GM18951 (cell line): ENCODE results near the gene ALB.

Experiments
- POLR2A ChIP-seq: IDR thresholded peaks from 4 replicates; pipeline ENCODE4 v1.6.1; 2011; ENCODE audit warnings: mild to moderate bottlenecking; ENCODE audit not compliant: insufficient read length, insufficient read depth; ENCODE audit errors: extremely low read depth
- in situ Hi-C: fragments of 300-500 bp; cut with MboI; formaldehyde crosslinking; loops from one replicate; pipeline ENCODE4 v1.12.0; 2022; ENCODE audit warnings: low sequenced_read_pairs, mixed read lengths, inconsistent platforms; ENCODE audit not compliant: unreplicated experiment

The ALB gene

GRCh38 chr4:73426666-73427065 is 22.6 kb downstream of the ALB start:
- in situ Hi-C loops = no loop called here
- TF ChIP-seq POLR2A = no peak

- in situ Hi-C loops = no loop called here
- no peak for TF ChIP-seq POLR2A
Observed at GRCh38 chr4:73429118-73429517, 25.0 kb downstream of the ALB start.

- in situ Hi-C loops = no loop called here
- TF ChIP-seq POLR2A = no peak
Observed at GRCh38 chr4:73429826-73430587, 25.9 kb downstream of the ALB start.

GRCh38 chr4:73431813-73432168 is 27.7 kb downstream of the ALB start:
- in situ Hi-C loops = no loop called here
- TF ChIP-seq POLR2A = no peak

GRCh38 chr4:73432169-73433000 is 28.3 kb downstream of the ALB start:
- in situ Hi-C loops = no loop called here

GRCh38 chr4:73433140-73433539 is 29.1 kb downstream of the ALB start:
- in situ Hi-C loops = no loop called here
- TF ChIP-seq POLR2A = no peak

More at GRCh38 chr4:73432169-73433000, 28.3 kb downstream of the ALB start:
- TF ChIP-seq POLR2A = no peak

- in situ Hi-C loops = no loop called here
- no peak for TF ChIP-seq POLR2A
Observed at GRCh38 chr4:73434311-73434710, 30.2 kb downstream of the ALB start.

- in situ Hi-C loops = no loop called here
- TF ChIP-seq POLR2A = no peak
Observed at GRCh38 chr4:73435984-73436383, 31.9 kb downstream of the ALB start, which contains the start of gene AFP. Gene AFP (plus strand): TSS chr4:73436221. CDS start chr4:73436263, 42 bp downstream.

GRCh38 chr4:73436674-73437557 is 32.8 kb downstream of the ALB start:
- in situ Hi-C loops = no loop called here
- no peak for TF ChIP-seq POLR2A

- in situ Hi-C loops = no loop called here
- no peak for TF ChIP-seq POLR2A
Observed at GRCh38 chr4:73437558-73437956, 33.5 kb downstream of the ALB start.

- no peak for TF ChIP-seq POLR2A
- in situ Hi-C loops = no loop called here
Observed at GRCh38 chr4:73438048-73438447, 34.0 kb downstream of the ALB start.

- in situ Hi-C loops = no loop called here
- TF ChIP-seq POLR2A = no peak
Observed at GRCh38 chr4:73438582-73439215, 34.6 kb downstream of the ALB start.
